Measurements from ENCODE around the gene MED22. TPM values are rescaled to one million over a fixed set of nuclear protein-coding genes. Genes with fewer than 3 reads are reported as not detected.

Gene MED22
- total RNA-seq, 1 experiment from 2014 or later = 26.2 TPM

DNA sequence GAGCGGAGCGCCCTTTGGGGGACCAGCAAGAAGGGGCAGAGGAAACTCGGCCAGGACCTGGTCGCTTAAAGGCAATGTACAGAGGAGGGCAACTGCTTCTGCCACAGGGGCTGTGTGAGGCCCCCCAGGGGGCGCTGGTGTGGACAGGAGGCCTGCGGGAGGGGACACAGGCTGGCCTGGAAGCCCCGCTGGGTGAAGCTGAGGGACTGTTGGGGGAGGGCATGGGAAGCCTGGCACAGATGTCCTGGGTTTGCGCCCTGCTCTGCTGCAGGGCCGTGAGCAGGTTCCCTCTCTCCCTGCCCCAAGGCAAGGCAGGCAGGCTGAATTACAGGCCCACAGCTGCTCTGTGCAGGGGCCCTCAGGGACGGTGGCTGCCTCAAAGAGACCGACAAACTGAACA, 5.4 kb downstream of the MED22 start:
- CTCF ChIA-PET = interaction anchor here (0.5 kb wide), 1 partner anchor 160 kb away, joined by 8 read pairs; no protein-coding TSS in a partner anchor
- Histone ChIP-seq H3K4me3 (ENCODE audit: low read depth in 2 of 2, low read length in 2 of 2) (no peak overlapping the region), H3K27ac (ENCODE audit: low read length) (no peak overlapping the region), H3K27me3 (ENCODE audit: control insufficient read depth, insufficient read depth, low read length) (no peaks in the 10 kb centered on the region), H3K36me3 (ENCODE audit: control insufficient read depth, insufficient read depth, low read length) (no peaks in the 10 kb centered on the region; the same call in none of the 2 replicates), H3K9me3 (ENCODE audit: control insufficient read depth, insufficient read depth, low read depth, low read length) (no peaks in the 10 kb centered on the region), H3K4me1 (ENCODE audit: control insufficient read depth, insufficient read depth, low read length) (peaks cover 3% of the 10 kb centered on the region; the same call in 1 of the 2 replicates)
- POLR2A ChIA-PET = no interaction called here
- BruUV-seq (replicated peaks) = no TSS peak
- 0 out of 2 replicates have a peak, but pooled peaks have one; percentile 18 for ATAC-seq
- no peak for DNase-seq (ENCODE audit: low read depth, low spot score)
- intact Hi-C loops (cut with micrococcal nuclease; ENCODE audit: unreplicated experiment) (no loop called here), in situ Hi-C loops (cut with HindIII; ENCODE audit: low pct_unique_long_range_greater_than_20kb, low sequenced_read_pairs) (no loop called here)
- TF ChIP-seq, protein P1, sequence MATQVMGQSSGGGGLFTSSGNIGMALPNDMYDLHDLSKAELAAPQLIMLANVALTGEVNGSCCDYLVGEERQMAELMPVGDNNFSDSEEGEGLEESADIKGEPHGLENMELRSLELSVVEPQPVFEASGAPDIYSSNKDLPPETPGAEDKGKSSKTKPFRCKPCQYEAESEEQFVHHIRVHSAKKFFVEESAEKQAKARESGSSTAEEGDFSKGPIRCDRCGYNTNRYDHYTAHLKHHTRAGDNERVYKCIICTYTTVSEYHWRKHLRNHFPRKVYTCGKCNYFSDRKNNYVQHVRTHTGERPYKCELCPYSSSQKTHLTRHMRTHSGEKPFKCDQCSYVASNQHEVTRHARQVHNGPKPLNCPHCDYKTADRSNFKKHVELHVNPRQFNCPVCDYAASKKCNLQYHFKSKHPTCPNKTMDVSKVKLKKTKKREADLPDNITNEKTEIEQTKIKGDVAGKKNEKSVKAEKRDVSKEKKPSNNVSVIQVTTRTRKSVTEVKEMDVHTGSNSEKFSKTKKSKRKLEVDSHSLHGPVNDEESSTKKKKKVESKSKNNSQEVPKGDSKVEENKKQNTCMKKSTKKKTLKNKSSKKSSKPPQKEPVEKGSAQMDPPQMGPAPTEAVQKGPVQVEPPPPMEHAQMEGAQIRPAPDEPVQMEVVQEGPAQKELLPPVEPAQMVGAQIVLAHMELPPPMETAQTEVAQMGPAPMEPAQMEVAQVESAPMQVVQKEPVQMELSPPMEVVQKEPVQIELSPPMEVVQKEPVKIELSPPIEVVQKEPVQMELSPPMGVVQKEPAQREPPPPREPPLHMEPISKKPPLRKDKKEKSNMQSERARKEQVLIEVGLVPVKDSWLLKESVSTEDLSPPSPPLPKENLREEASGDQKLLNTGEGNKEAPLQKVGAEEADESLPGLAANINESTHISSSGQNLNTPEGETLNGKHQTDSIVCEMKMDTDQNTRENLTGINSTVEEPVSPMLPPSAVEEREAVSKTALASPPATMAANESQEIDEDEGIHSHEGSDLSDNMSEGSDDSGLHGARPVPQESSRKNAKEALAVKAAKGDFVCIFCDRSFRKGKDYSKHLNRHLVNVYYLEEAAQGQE (IDR thresholded peaks at IDR 0.05; ENCODE audit: insufficient read depth in 1 of 2, low read depth in 2 of 2, low read length in 1 of 2) = no peak
- TF ChIP-seq, protein P2, sequence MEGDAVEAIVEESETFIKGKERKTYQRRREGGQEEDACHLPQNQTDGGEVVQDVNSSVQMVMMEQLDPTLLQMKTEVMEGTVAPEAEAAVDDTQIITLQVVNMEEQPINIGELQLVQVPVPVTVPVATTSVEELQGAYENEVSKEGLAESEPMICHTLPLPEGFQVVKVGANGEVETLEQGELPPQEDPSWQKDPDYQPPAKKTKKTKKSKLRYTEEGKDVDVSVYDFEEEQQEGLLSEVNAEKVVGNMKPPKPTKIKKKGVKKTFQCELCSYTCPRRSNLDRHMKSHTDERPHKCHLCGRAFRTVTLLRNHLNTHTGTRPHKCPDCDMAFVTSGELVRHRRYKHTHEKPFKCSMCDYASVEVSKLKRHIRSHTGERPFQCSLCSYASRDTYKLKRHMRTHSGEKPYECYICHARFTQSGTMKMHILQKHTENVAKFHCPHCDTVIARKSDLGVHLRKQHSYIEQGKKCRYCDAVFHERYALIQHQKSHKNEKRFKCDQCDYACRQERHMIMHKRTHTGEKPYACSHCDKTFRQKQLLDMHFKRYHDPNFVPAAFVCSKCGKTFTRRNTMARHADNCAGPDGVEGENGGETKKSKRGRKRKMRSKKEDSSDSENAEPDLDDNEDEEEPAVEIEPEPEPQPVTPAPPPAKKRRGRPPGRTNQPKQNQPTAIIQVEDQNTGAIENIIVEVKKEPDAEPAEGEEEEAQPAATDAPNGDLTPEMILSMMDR (IDR thresholded peaks at IDR 0.05) = peak; percentile 44
- TF ChIP-seq POLR2AphosphoS5 (IDR thresholded peaks at IDR 0.05; ENCODE audit: low read depth, low read length) (no peak), SIN3A (IDR thresholded peaks at IDR 0.05; ENCODE audit: borderline replicate concordance, insufficient read depth, low read depth, low read length) (no peak), TCF7L2 (IDR thresholded peaks at IDR 0.05; ENCODE audit: low read depth, low read length) (no peak)

- DNase-seq (ENCODE audit: low read depth, low spot score) (no peak), ATAC-seq (peak; percentile 59; the same call in 1 of the 2 replicates)
- in situ Hi-C loops (cut with HindIII; ENCODE audit: low pct_unique_long_range_greater_than_20kb, low sequenced_read_pairs) (no loop called here), intact Hi-C loops (cut with micrococcal nuclease; ENCODE audit: unreplicated experiment) (no loop called here)
- TF ChIP-seq, protein P1 (IDR thresholded peaks at IDR 0.05; ENCODE audit: insufficient read depth in 1 of 2, low read depth in 2 of 2, low read length in 1 of 2) = no peak
- TF ChIP-seq SIN3A (IDR thresholded peaks at IDR 0.05; ENCODE audit: borderline replicate concordance, insufficient read depth, low read depth, low read length) (no peak), POLR2AphosphoS5 (IDR thresholded peaks at IDR 0.05; ENCODE audit: low read depth, low read length) (no peak), TCF7L2 (IDR thresholded peaks at IDR 0.05; ENCODE audit: low read depth, low read length) (no peak)
- TF ChIP-seq, protein P2 (IDR thresholded peaks at IDR 0.05) = no peak; the same call in 1 of the 2 replicates
- no peaks in the 10 kb centered on the region for H3K9me3 ChIP-seq (ENCODE audit: control insufficient read depth, insufficient read depth, low read depth, low read length)
- no peak overlapping the region for H3K4me3 ChIP-seq (ENCODE audit: low read depth in 2 of 2, low read length in 2 of 2)
- peaks cover 3% of the 10 kb centered on the region for H3K4me1 ChIP-seq (ENCODE audit: control insufficient read depth, insufficient read depth, low read length)
- no peaks in the 10 kb centered on the region for H3K27me3 ChIP-seq (ENCODE audit: control insufficient read depth, insufficient read depth, low read length)
- no peaks in the 10 kb centered on the region; the same call in none of the 2 replicates for H3K36me3 ChIP-seq (ENCODE audit: control insufficient read depth, insufficient read depth, low read length)
- CTCF ChIA-PET = interaction anchor here (0.6 kb wide), 2 partner anchors 86 to 154 kb away, joined by 3 to 5 read pairs; no protein-coding TSS in a partner anchor
- no peak overlapping the region for H3K27ac ChIP-seq (ENCODE audit: low read length)
- BruUV-seq (replicated peaks) = no TSS peak
- POLR2A ChIA-PET = no interaction called here
Measured at GRCh38 chr9:133342069-133342406, 5.9 kb downstream of the MED22 start.
